ENCODE data around the gene FN1. TPM values are rescaled to one million over a fixed set of nuclear protein-coding genes. Genes with fewer than 3 reads are reported as not detected.

FN1 gene
- total RNA-seq, result 156 TPM

DNA sequence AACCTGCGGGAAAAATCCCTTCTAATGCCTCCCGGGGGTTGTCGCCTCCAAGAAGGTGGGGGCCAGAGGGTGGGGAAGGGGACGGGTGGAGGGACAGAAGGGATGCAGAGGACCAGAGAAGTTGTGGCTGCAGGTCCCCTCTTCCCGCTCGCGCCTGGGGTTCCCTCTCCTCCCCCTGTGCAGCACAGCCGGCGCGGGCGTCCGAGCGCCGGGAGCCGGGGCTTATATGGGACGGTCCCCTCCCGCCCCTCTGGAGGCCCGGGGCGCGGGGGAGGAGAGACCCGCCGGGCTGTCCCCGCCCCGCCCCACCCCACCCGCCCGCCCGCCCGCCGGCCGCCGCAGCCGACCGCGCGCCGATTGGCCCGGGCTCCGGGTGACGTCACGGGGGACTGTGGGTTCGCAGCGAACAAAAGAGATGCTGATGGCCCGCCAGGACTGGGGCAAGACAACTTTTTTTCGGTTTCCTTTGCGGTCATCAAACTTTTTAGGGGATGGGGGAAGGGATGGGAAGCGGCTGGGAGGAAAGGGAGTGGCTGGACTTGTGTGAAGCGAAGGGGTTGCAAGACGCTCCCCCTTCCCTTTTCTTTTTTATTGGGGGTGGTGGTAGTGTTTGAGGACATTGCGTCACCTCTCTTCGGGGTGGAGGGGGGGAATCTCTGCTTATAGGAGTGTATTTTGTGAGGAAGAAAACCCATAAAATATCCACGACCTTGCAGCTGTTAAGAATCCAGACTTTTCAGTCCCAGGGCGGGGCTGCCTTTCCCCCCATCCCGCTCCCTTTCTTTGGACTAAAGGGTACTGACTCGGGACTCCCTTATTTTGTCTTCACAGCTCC lies at the start of gene FN1:
FN1 (minus strand) TSS at position 199 of the 835 bp plus-strand sequence. CDS start 266 bp downstream, outside the sequence.

DNA sequence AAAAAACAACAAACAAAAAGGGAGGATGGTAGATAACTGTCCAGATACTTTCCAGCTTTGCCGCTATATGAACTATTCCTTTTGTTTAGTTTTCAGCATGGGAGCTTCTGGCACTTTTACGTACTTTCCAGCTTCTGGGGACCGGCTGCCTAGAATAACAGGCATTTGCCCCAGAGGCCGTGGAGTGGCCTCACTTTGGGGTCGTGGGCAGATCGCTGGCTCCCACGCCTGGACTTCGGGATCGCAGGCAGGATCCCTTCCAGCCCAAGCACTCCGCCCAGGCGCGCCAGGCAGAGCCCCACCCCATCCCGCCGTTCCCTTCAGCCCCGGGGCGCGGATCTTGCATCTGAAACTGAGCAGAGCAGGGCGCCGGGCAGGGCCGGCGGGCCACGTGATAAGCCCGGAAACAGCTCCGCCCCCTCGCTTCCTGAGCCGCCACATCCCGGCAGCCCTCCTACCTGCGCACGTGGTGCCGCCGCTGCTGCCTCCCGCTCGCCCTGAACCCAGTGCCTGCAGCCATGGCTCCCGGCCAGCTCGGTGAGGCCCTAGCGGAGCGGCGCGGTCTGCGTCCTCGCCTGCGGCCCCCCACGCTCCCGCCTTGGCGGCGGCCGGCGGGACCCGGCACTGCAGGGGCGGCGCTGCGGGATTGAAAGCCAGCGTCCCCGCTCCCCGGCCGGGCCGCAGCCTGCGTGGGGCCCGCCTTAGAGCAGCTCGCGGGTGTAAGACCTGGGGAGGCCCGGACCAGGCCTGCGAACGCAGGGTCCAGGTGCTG lies 124.1 kb downstream of the FN1 start, which contains the start of gene ATIC:
ATIC (plus strand) TSS at position 435 of the 772 bp plus-strand sequence; CDS start at position 519, 84 bp downstream.

Other genes starting within 250 kb of the FN1 start
- gene ATIC, start 124.0 kb downstream of the FN1 start, total RNA-seq, result 20.8 TPM

All from diencephalon (tissue), 1 donor.